Measurements from ENCODE around the gene CHCHD3.
A peak's percentile ranks its signal among the peaks of the same experiment; 100 is the strongest.

CHCHD3 gene

GRCh38 chr7:132756484-132756990, 325.4 kb downstream of the CHCHD3 start:
- peak overlapping the region; percentile 20 to 60 (median 39) for H3K4me2 ChIP-seq
- no peak overlapping the region; a peak in 1 of 22 replicates for H3K27ac ChIP-seq
- H3K4me1 ChIP-seq = peaks cover 7 to 30% (median 15%) of the 10 kb centered on the region in 10 experiments
- TF ChIP-seq Cebpa-rat (IDR thresholded peaks at IDR 0.05) = no peak
- no peaks in the 10 kb centered on the region; a peak in 1 of 22 replicates for H3K9me3 ChIP-seq (replicated peaks in 1 of 11)
- no peaks in the 10 kb centered on the region for H3K27me3 ChIP-seq
- no peaks in the 10 kb centered on the region for H4K20me1 ChIP-seq
- no peak overlapping the region for H3K9ac ChIP-seq
- no peaks in the 10 kb centered on the region for H3K36me3 ChIP-seq
- no peak overlapping the region for H3K4me3 ChIP-seq

- no peaks in the 10 kb centered on the region for H3K27me3 ChIP-seq
- H3K4me1 ChIP-seq = peaks cover 11 to 30% (median 19%) of the 10 kb centered on the region in 10 experiments
- no peak overlapping the region for H3K27ac ChIP-seq
- H3K4me2 ChIP-seq = peak overlapping the region; percentile 20 to 60 (median 39); a peak in 21 of 22 replicates
- no peaks in the 10 kb centered on the region for H4K20me1 ChIP-seq
- H3K9me3 ChIP-seq (replicated peaks in 1 of 11) = no peaks in the 10 kb centered on the region; a peak in 1 of 22 replicates
- no peaks in the 10 kb centered on the region for H3K36me3 ChIP-seq
- H3K9ac ChIP-seq = no peak overlapping the region
- no peak for TF ChIP-seq Cebpa-rat (IDR thresholded peaks at IDR 0.05)
- H3K4me3 ChIP-seq = no peak overlapping the region
These were observed 326.1 kb downstream of the CHCHD3 start for GRCh38 chr7:132755538-132756483.

- Histone ChIP-seq H3K27ac (no peak overlapping the region), H3K9me3 (replicated peaks in 1 of 11) (0 out of 22 replicates have a peak, but pooled peaks cover 0 to 5% (median 0%) of the 10 kb centered on the region in 11 experiments), H3K9ac (no peak overlapping the region), H3K27me3 (no peaks in the 10 kb centered on the region), H4K20me1 (no peaks in the 10 kb centered on the region), H3K36me3 (no peaks in the 10 kb centered on the region), H3K4me3 (no peak overlapping the region), H3K4me1 (peaks cover 11 to 40% (median 29%) of the 10 kb centered on the region in 10 experiments), H3K4me2 (no peak overlapping the region)
- no peak for TF ChIP-seq Cebpa-rat (IDR thresholded peaks at IDR 0.05)
These were observed 329.5 kb downstream of the CHCHD3 start for GRCh38 chr7:132752431-132752830.

GRCh38 chr7:132751244-132751647, 330.6 kb downstream of the CHCHD3 start:
- Histone ChIP-seq H3K27ac (no peak overlapping the region), H3K4me2 (peak overlapping the region in 3 of 11 experiments; percentile 20 to 68 (median 59); a peak in 2 of 22 replicates), H3K36me3 (no peaks in the 10 kb centered on the region), H3K9ac (no peak overlapping the region), H3K9me3 (replicated peaks in 1 of 11) (peaks cover 0 to 10% (median 0%) of the 10 kb centered on the region in 11 experiments; a peak in 1 of 22 replicates), H3K4me1 (peaks cover 5 to 33% (median 22%) of the 10 kb centered on the region in 10 experiments), H3K4me3 (no peak overlapping the region), H4K20me1 (no peaks in the 10 kb centered on the region), H3K27me3 (no peaks in the 10 kb centered on the region)
- no peak for TF ChIP-seq Cebpa-rat (IDR thresholded peaks at IDR 0.05)

GRCh38 chr7:132750530-132751217, 331.2 kb downstream of the CHCHD3 start:
- no peak overlapping the region for H3K27ac ChIP-seq
- H3K4me3 ChIP-seq = no peak overlapping the region
- TF ChIP-seq Cebpa-rat (IDR thresholded peaks at IDR 0.05) = no peak
- H3K9me3 ChIP-seq (replicated peaks in 1 of 11) = peaks cover 0 to 10% (median 0%) of the 10 kb centered on the region in 11 experiments; a peak in 1 of 22 replicates
- no peaks in the 10 kb centered on the region for H3K36me3 ChIP-seq
- peaks cover 0 to 27% (median 20%) of the 10 kb centered on the region in 10 experiments; a peak in 14 of 20 replicates for H3K4me1 ChIP-seq
- no peaks in the 10 kb centered on the region for H4K20me1 ChIP-seq
- no peak overlapping the region for H3K9ac ChIP-seq
- peak overlapping the region in 9 of 11 experiments; percentile 0 to 68 (median 39); a peak in 17 of 22 replicates for H3K4me2 ChIP-seq
- H3K27me3 ChIP-seq = no peaks in the 10 kb centered on the region

GRCh38 chr7:132750096-132750495, 331.8 kb downstream of the CHCHD3 start:
- H3K27ac ChIP-seq = no peak overlapping the region
- H3K9me3 ChIP-seq (replicated peaks in 1 of 11) = peaks cover 0 to 10% (median 0%) of the 10 kb centered on the region in 11 experiments; a peak in 3 of 22 replicates
- no peaks in the 10 kb centered on the region for H3K36me3 ChIP-seq
- TF ChIP-seq Cebpa-rat (IDR thresholded peaks at IDR 0.05) = no peak
- H3K4me1 ChIP-seq = peaks cover 0 to 26% (median 20%) of the 10 kb centered on the region in 10 experiments; a peak in 14 of 20 replicates
- no peak overlapping the region for H3K4me3 ChIP-seq
- no peak overlapping the region; a peak in 1 of 22 replicates for H3K9ac ChIP-seq
- no peaks in the 10 kb centered on the region for H3K27me3 ChIP-seq
- H4K20me1 ChIP-seq = no peaks in the 10 kb centered on the region
- peak overlapping the region in 9 of 11 experiments; percentile 0 to 68 (median 39); a peak in 16 of 22 replicates for H3K4me2 ChIP-seq

GRCh38 chr7:132745510-132745909, 336.4 kb downstream of the CHCHD3 start:
- no peak for TF ChIP-seq Cebpa-rat (IDR thresholded peaks at IDR 0.05)
- Histone ChIP-seq H3K4me2 (no peak overlapping the region), H3K27me3 (no peaks in the 10 kb centered on the region), H4K20me1 (no peaks in the 10 kb centered on the region), H3K27ac (no peak overlapping the region), H3K36me3 (no peaks in the 10 kb centered on the region), H3K9me3 (replicated peaks in 1 of 11) (peaks cover 20 to 39% (median 30%) of the 10 kb centered on the region in 11 experiments), H3K4me1 (peaks cover 0 to 17% (median 15%) of the 10 kb centered on the region in 10 experiments; a peak in 15 of 20 replicates), H3K4me3 (no peak overlapping the region), H3K9ac (no peak overlapping the region)

- Histone ChIP-seq H4K20me1 (no peaks in the 10 kb centered on the region), H3K4me2 (no peak overlapping the region)
These were observed 337.9 kb downstream of the CHCHD3 start for GRCh38 chr7:132743974-132744373.

More at GRCh38 chr7:132743974-132744373, 337.9 kb downstream of the CHCHD3 start:
- Histone ChIP-seq H3K36me3 (no peaks in the 10 kb centered on the region), H3K27ac (no peak overlapping the region), H3K27me3 (no peaks in the 10 kb centered on the region), H3K9ac (no peak overlapping the region), H3K9me3 (replicated peaks in 1 of 11) (peaks cover 20 to 39% (median 30%) of the 10 kb centered on the region in 11 experiments), H3K4me1 (peaks cover under 1 to 16% (median 14%) of the 10 kb centered on the region in 10 experiments; a peak in 18 of 20 replicates), H3K4me3 (no peak overlapping the region)
- no peak for TF ChIP-seq Cebpa-rat (IDR thresholded peaks at IDR 0.05)
